HG02610 (cell line): ENCODE measurements around the gene MNS1.
"Not testable (repeated sequence)": the region's sequence is repeated elsewhere in the genome, so short reads cannot be mapped to it uniquely, and the experiment has no call there.

Source experiments
- ATAC-seq: cut with Tn5 transposase; IDR thresholded peaks from one replicate; pipeline ENCODE4 v1.9.1; 2021; ENCODE audit warnings: mild to moderate bottlenecking, moderate library complexity; ENCODE audit not compliant: unreplicated experiment

Gene MNS1

DNA sequence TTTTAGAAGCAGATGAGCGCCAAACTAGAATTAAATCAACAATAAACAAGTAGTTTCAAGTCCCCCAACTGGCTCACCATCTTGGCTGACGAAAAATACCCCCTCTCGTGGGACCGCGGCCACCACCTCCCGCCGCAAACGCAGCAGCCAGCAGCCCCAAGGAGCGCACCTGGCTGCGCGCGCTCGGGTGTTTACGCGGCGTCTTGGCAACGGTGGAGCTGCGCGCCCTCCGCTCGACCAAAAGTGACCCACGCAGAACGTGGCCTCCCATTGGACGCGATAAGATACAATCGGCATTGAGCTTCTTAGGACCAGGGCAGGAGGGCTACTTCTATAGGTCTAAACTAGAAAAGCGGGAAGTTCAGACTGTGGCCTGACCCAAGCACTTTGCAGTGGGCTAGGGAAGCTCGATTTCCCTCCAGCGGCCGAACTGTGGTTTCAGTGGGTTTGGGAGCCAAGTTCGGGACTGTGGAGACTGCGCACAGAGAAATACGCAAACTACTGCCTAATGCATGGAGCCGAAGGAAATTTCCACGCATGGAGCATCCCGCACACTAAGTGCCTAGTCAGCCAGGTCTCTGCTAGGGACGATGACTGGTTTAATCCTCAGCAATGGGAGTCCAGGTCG is at the start of gene MNS1:
Gene MNS1, minus strand, starts transcription at position 245 of the 628 bp plus-strand sequence. Its CDS starts 165 bp downstream, at position 80.
- peak; percentile 99 for ATAC-seq

- peak; percentile 65 for ATAC-seq
Measured at GRCh38 chr15:56496635-56497034, 31.7 kb upstream of the MNS1 start.

DNA sequence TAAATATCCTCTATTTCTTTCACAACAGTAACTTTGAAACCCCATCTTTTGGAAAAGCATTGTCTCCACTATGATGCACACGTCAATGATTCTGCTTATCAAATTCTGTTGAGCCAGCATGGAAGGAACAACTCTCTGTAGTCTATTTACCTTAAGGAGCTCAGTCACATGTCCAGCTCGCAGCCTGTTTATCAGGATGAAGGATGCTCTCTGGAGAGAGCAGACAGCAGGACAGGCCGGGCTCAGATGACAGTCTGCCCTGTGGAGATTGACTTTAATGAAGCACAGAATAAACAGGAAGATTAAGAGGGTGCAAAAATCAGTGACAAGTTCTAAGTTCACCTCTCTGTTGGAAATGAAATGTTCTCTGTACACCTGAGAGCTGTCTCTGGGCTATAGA is 30.6 kb upstream of the MNS1 start:
- no peak for ATAC-seq

GRCh38 chr15:56495053-56495452 is 30.1 kb upstream of the MNS1 start:
- no peak for ATAC-seq

DNA sequence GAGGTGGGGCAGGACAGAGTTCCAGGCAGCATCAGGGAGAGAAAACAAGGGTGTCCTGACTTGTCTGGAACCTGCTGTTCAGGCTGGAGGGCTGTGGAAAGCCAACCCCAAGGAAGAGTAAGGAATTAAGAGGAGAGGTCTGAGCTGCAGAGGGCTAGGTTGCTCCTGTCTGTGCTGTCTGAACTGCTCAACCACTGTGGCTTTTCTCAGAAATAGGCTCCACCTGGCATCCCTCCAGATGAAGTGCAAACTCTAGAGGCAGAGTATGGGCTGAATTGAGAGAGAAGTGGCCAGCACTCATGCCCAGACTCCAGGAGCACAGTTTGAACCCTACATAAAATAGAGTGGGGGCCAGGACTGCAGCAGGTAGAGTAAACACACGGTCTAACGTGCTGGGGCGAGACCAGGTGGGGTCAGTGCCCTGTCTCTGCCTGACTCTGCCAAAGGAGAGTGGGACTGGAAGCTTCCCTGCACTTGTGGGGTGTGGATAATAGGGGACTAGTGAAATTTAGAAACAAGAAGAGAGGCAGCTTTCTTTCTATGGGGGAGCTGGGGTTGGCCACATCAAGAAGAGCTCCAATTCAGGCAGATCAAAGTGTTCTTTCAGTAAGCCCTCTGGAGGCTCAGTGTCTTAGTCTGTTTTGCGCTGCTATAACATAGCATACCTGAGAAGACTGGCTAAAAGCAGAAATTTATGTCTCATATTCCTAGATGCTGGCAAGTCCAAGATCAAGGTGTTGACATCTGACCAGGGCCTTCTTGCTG is 28.0 kb upstream of the MNS1 start:
- ATAC-seq: no peak

- ATAC-seq: no peak
Measured at GRCh38 chr15:56492236-56492635, 27.3 kb upstream of the MNS1 start.

DNA sequence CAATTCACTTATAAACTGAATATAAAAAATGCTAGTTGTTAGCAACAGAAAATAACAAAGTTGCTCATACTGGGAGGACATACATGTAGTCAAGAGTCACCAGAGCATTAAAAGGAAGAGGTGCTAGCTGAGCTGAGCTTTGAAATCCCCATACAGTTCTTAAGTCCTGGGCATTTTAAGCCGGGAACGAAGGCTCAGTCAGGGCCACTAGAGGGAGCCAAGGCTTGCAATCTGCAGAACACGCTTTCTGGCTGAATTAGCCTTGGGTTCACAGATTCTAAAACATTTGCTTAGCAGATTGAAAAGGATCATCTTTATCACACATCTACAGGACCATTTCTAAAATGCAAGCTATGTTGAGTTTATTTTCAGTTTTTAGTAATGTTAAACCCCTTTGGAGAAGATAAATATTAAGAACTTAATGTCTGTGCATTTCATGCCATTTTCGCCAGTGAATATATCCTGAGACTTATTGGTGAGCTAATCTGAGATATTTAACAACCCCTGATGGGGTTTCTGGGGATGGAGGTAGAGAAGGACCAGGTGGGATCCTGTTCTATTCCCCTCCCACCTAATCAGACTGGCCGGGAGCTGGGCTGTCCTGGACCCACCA is 26.3 kb upstream of the MNS1 start:
- ATAC-seq: peak; percentile 59

DNA sequence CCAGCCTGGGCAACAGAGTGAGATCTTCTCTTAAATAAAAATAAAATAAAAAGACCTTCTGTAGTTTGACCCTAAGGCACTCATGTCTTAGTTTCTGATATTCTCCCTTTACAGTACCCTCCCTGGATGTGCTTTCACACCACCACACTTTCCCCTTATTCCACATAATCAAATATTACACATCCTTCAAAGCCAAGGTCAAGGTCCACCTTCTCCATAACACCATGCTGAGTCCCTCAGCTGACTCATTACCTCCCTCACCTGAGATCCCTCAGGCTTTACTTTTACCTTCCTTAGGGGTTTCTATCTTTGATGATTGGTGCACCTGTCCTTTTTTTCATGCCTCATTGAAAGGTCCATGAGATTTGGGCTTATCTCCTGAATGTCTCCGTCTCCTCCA is 25.5 kb upstream of the MNS1 start:
- ATAC-seq: no peak

- ATAC-seq: not testable (repeated sequence)
Measured at GRCh38 chr15:56486206-56486605, 21.3 kb upstream of the MNS1 start.

GRCh38 chr15:56485426-56485825 is 20.5 kb upstream of the MNS1 start:
- ATAC-seq: not testable (repeated sequence)

DNA sequence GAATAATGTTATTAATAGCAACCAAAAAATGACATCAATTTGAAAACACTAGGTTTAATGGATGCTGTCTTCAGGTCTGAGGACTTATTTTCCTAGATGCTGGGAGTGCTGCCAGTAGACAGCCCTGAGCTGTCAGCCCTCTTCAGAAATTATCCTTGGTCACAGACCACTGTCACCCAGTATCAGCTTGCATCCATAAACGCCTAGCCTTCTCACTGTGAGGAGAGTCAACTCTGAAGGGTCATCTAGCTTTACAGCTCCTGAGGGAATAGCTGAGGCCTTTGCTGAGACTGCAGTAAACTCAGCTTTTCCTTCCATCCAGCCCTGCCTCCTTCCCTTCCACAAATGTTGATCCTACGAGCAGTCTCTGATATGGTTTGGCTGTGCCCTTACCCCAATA is 19.4 kb upstream of the MNS1 start:
- ATAC-seq: no peak

- ATAC-seq: no peak
Measured at GRCh38 chr15:56475351-56475750, 10.4 kb upstream of the MNS1 start.

DNA sequence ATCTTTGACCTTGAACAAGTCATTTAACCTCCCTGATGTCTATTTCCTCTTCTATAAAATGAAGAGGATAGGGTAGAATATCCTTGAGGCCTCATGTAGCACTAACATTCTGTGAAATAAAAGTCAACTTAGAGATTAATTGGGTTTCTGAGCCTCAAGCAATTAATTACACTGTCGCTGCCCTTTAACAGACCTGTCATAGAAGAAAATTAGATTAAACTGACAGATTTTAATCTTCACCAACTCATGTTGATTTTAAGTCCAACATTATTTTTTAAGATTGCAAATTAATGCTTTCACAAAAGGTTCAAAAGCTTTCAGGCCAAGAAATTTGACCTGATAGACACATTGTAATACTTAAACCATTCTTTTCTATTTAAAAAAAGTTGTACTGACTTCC is 8.1 kb upstream of the MNS1 start:
- ATAC-seq: no peak

DNA sequence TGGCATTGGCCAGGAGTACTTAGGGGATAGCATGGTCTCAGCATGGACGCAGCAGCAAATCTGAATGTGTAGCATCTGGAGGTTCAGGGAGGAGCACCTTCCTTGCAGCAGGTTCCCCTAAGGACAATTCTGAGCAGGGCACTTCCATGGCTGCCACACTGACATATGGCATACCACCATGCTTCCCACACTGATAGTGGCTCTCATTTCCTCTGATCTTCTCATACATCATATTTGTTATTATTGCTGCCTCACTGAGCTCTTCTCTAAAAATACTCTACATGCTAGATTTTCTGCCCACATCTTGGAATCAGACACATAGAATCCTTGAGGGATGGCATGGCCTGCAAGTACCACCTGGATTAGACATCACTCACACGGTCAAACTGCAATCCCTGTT is 7.3 kb upstream of the MNS1 start:
- ATAC-seq: no peak

GRCh38 chr15:56471440-56472069 is 6.6 kb upstream of the MNS1 start:
- no peak for ATAC-seq

GRCh38 chr15:56469483-56469882 is 4.5 kb upstream of the MNS1 start:
- no peak for ATAC-seq

GRCh38 chr15:56468401-56468800 is 3.5 kb upstream of the MNS1 start:
- peak; percentile 57 for ATAC-seq

DNA sequence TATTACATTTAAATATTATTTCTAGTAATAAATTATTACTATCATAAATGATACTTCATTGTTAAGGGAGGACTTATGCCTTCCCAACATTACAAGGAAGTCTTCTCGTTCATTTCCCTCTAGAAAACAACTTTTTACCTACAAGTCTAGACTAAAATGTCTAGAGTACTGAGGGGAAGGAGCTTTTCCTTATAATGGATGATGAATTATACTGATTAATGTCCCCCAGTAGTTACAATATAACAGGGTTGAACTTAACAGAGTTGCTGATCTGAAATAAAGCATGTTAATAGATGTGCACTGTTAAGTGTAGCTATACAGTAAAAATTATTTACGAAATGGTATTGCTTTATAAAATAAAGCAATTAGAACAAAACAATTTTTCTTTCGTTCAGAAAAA is 2.7 kb upstream of the MNS1 start:
- no peak for ATAC-seq

DNA sequence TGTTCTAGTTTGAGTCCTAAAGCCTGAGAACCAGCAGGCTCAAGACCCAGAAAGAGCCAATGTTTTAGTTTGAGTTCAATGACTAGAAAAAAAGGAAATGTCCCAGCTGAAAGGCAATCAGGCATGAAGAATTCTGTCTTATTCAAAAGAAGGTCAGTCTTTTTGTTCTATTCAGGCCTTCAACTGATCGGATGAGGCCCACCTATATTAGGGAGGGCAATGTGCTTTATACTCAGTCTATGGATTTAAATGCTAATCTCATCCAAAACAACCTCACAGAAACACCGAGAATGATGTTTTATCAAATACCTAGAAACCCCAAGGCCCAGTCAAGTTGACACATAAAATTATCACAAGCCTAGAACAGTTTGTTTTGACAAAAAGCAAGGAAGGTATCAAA is 4.0 kb downstream of the MNS1 start:
- no peak for ATAC-seq

- ATAC-seq: no peak
Measured at GRCh38 chr15:56460071-56460470, 4.9 kb downstream of the MNS1 start.

GRCh38 chr15:56459096-56459495 is 5.8 kb downstream of the MNS1 start:
- ATAC-seq: no peak

- ATAC-seq: no peak
Measured at GRCh38 chr15:56456229-56456628, 8.7 kb downstream of the MNS1 start.
